ENCODE measurements around the gene UFL1.

UFL1 gene

GRCh38 chr6:96571551-96571950 lies 49.9 kb downstream of the UFL1 start:
- no peak for DNase-seq (ENCODE audit: extremely low read depth in 1 of 2, low read depth in 1 of 2)

DNA sequence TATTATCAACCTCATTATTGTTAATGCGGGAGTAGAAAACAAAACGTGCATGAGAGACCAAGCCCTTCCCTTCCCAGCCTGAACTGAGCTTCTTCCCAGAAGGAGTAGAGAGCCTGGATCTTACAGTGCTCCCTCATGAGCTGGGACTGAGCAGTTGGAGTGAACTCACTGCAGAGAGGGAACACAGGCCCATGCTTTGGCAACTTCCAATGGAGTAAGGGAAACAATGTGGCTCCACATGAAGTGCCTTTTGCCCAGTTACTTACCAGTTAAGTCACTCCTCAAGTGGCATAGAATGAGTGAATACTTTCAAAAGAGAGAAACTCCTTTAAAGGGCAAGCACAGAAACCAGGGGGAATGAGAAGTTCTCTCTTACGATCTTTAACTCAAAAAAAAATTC lies 53.8 kb downstream of the UFL1 start:
- DNase-seq (ENCODE audit: extremely low read depth in 1 of 2, low read depth in 1 of 2): no peak

DNA sequence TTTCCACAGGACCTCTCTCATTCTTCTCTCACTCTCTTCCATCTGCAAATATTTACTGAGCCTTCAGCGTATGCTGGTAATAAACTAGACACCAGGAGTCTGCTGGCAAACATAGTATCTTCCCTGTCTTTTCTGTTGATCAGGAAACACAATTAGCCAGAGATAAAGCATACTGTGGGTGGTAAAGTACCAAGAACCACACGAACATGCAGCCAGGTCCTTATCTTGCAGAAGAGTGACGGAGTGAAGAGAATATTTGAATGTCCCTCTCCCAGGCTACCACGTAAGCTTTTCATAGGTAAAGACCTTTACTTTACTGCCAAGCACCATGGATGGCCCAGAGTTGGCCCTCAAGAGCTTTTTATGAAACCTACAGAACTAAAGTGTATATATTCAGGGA lies 54.6 kb downstream of the UFL1 start:
- DNase-seq (ENCODE audit: extremely low read depth in 1 of 2, low read depth in 1 of 2): no peak

DNA sequence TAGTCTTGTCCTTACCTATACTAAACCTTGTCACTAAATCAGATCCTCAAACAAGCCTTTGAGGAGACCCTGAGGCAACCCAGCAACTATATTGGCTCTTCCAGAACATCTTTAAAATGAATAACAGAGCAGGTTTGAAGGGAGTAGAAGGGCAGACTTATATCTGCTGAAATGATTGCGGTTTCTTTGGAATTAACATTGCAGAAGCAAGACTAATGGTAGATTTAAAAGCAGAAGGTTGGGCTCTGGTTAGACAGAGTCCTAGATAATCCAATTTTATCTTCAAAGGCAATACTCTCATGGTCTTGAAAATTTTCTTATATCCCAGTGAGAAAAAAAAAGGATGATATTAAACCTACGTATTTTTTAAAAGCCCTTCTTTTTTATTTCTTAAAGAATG lies 60.4 kb downstream of the UFL1 start:
- no peak for DNase-seq (ENCODE audit: extremely low read depth in 1 of 2, low read depth in 1 of 2)

DNA sequence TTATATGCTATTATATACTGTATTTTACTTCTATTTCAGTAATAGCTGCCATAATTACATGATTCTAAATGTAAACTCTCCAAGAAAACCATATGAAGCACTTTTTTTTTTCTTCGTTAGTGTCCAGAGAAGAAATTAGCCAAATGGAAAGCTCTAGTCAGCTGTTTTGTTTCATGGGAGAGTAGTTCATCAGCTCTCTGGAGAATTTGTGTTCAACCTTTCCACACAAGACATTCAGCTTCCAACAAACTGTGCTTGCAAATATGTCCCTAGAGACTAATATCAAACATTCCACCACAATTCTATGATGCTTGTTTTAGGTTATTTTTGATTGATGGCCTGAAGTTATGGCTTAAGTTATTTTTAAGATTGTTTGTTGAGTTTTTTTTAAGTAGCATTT lies 60.8 kb downstream of the UFL1 start:
- no peak for DNase-seq (ENCODE audit: extremely low read depth in 1 of 2, low read depth in 1 of 2)

GRCh38 chr6:96604420-96604819 lies 82.8 kb downstream of the UFL1 start:
- no peak for DNase-seq (ENCODE audit: extremely low read depth in 1 of 2, low read depth in 1 of 2)

All from activated CD8-positive, alpha-beta memory T cell treated with anti-CD3 and anti-CD28 coated beads for 1 hour (primary cell).